GM18873 (cell line): ENCODE results near the gene ZSWIM5.
"Not testable (repeated sequence)": the region's sequence is repeated elsewhere in the genome, so short reads cannot be mapped to it uniquely, and the experiment has no call there.

Experiments
- ATAC-seq: cut with Tn5 transposase; IDR thresholded peaks from one replicate; pipeline ENCODE4 v1.9.1; 2021; ENCODE audit warnings: mild to moderate bottlenecking, moderate library complexity, moderate number of reproducible peaks; ENCODE audit not compliant: unreplicated experiment, low FRiP score

ZSWIM5 gene

DNA sequence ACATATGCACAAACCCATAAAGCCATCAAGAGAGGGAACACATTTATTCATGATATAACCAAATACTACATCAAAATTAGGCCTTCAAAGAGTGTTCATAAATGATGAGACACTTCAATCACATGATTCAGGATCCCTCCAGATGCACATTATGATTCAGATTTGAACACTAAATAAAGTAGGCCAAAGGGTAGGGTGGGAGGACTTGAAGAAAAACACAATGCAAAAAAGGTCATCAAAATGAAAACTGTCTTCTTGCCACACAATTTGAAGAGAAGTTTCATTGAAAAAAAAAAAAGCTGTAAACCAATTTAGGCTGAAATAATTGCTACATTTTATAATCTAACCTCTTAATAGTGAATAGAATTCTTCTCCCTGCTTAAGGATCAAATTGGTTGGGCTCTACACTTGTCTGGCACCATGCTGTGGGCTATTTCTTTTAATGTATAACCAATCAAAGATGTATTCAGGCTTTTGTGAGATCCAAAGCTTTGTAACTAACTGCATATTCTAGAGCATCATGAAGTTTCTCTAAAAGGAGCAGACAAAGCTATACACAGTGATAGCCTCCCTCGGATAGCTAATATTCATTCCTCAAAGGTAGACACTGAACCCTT lies 58.1 kb downstream of the ZSWIM5 start:
- ATAC-seq: no peak

DNA sequence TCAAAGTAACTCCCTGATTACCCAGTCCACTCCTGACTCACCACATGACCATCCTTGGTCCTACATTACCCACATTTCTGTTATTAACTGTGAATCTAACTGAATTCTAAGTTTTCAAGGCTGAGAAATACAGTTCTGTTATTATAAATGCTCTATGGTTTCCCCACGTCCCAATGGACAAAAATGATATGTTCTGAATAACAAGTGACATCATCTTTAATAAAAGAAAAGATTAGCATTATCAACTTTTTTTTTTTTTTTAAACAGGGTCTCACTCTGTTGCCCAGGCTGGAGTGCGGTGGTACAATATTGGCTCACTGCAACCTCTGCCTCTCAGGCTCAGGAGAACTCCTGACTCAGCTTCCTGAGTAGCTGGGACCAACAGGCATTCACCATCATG lies 59.6 kb downstream of the ZSWIM5 start:
- ATAC-seq: no peak

DNA sequence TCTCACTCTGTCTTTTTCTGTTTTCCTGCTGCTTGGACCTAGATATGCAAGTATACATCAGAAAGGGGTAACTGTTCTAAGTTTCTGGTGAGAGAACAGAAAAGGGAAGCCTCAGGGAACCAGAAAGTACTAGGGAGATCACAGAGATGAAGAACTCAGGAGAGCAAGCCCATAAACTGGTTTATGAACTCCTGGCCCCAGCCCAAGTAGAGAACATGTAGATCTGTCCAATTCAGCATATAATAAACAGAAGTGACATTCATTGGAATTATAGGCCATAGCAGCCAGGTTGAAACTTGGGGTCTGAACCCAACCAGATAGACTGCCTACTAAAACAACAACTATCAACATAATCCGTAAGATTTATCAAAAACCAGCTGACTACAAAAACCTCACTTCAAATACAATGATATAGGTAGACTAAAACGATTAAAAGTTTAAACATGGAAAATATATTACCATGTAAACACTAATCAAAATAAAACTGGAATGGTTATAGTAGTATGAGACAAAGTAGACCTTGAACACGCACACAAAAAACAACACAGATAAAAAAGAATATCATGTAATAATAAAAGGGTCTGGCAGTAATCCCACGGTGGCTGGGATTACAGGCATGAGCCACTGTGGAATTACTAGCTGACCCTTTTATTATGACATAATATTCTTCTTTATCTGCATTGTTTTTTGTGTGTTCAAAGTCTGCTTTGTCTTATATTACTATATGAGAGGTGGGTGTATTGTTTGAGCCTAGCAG lies 65.0 kb downstream of the ZSWIM5 start:
- no peak for ATAC-seq

DNA sequence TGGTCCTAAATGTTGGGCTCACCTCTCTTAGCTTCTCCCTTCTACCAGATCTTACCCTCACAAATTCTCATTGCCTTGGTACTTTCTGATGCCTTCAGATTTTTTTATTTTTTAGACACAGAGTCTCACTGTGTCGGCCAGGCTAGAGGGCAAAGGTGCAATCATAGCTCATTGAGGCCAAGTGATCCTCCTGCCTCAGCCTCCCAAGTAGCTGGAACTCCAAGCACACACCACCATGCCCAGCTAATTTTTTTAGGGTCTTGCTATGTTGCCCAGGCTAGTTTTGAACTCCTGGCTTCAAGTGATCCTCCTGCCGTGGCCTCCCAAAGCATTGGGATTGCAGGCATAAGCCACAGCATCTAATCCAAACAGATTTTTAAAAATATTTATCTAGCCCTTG lies 69.4 kb downstream of the ZSWIM5 start:
- ATAC-seq: no peak

DNA sequence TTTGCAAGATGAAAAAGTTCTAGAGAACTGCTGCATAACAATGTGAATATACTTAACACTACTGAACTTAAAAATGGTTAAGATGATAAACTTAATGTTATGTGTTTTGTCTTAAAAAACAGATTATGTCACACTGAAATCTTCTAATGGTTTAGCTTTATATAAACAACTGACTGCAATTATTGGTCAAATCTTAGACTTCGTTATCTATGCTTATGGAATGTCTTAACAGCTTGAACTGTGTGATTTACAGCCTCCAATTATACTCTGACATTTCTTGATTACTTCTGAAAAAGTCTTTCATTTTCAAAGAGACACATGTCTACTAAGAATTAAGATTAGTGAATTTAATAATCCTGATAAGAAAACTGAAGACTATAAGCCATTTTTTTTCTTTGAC lies 71.1 kb downstream of the ZSWIM5 start:
- no peak for ATAC-seq

DNA sequence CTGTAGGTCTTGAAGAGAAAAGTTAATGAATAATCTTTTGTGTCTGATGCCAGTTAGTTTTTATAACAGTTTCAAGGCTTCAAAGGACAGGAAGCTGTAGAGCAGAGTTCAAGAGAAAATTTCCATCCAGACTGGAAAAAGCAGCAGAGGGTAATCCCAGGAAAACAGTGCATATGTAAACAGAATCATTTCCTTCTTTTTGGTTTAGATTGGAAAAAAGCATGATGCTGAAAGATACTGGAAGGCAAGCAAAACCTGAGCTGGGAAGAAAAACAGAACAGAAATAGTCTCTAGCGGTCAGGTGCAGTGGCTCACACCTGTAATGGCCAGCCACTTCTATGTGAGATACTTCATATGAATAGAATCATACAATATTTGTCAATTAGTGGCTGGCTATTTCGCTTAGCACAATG lies 71.9 kb downstream of the ZSWIM5 start:
- ATAC-seq: no peak

DNA sequence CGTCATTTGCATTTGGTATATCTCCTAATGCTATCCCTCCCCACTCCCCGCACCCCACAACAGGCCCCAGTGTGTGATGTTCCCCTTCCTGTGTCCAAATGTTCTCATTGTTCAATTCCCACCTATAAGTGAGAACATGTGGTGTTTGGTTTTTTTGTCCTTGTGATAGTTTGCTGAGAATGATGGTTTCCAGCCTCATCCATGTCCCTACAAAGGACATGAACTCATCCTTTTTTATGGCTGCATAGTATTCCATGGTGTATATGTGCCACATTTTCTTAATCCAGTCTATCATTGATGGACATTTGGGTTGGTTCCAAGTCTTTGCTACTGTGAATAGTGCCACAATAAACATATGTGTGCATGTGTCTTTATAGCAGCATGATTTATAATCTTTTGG lies 73.7 kb downstream of the ZSWIM5 start:
- not testable (repeated sequence) for ATAC-seq

DNA sequence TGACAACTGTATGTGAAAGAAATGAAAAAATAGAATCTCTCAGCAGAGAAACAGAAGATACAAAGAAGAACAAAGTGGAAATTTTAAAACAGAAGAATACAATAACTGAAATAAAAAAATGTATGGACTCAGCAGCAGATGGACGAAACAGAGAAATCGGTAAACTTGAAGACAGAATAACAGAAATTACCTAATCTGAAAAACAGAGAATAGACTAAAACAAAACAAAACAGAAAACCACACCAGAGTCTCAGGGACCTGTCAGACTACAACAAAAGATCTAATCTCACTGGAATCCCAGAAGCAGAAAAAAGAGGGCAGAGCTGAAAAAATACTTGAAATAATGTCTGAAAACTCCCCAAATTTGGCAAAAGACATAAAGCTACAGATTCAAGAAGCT lies 83.0 kb downstream of the ZSWIM5 start:
- no peak for ATAC-seq

DNA sequence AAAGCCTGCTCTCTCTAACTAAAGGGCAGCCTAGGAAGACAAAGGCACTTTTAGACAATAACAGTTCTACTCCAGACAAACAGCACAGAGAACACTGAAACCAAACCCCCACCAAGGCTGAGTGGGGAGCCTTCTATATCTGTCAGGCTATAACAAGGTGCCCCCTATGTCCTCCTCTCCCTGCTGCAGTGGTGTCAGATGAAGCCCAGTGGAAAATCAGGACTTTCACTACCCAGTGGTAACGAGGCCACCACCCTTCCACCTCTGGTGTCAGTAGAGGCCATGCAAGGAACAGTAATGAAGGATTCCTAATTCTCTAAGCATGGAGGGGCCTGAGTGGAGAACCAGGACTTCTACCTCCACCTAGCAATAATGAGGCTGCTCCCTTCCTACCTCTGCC lies 83.7 kb downstream of the ZSWIM5 start:
- no peak for ATAC-seq

DNA sequence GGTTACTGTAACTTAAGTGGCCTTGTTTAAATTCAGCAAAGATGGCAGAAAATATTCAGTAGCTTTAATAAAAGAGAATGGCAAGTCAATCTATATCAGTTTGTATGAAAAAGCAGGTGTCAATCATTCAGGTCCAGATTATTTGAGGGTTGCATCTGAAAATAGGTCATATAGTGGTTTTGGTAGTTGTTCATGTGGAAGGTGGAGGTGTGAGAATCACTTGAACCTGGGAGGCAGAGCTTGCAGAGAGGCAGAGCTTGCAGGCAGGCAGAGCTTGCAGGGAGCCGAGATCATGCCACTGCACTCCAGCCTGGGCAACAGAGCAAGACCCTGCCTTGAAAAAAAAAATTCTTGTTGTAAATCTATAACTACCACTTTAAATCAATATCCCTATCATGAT lies 88.6 kb downstream of the ZSWIM5 start:
- no peak for ATAC-seq

DNA sequence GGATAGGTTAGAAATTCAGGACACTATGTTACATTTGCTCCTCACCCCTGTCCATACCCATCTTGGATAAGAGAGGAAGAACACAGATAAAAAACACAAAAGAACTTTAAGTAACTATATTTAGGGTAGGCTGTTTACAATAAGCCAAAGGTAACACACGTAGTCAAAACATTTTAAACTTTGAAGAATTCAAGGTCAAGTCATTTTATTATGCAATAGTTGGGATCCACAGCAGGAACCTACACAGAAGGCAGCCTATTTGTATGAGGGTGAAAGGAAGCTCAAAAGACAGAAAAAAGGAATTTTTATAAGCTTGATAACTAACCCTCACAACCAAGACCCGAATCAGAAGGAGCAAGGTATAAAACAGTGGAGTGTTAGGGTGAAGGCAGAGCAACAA lies 89.6 kb downstream of the ZSWIM5 start:
- no peak for ATAC-seq

DNA sequence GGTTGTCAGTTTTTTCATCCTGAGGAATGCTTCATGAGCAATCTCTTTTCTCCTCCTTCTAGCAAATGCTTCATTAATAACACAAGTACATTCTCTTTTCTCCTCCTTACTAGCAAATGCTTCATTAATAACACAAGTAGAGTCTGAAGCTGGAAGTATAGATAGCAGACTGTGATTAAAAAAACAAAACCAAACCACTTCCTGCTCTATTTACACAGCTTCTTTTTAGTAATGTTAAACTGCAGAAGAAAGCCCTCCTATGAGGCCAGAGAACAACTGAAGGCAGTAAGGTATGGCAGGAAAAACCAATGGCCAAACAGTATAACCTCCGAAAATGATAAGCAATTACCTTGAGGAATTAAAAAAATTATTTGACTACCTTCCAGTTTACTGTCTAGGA lies 90.1 kb downstream of the ZSWIM5 start:
- no peak for ATAC-seq

DNA sequence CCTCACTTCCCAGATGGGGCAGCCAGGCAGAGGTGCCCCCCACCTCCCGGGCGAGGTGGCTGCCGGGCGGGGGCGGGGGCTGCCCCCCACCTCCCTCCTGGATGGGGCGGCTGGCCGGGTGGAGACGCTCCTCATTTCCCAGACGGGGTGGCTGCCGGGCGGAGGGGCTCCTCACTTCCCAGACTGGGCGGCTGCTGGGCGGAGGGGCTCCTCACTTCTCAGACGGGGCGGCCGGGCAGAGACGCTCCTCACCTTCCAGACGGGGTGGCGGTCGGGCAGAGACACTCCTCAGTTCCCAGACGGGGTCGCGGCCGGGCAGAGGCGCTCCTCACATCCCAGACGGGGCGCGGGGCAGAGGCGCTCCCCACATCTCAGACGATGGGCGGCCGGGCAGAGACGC lies 91.2 kb downstream of the ZSWIM5 start:
- ATAC-seq: not testable (repeated sequence)

DNA sequence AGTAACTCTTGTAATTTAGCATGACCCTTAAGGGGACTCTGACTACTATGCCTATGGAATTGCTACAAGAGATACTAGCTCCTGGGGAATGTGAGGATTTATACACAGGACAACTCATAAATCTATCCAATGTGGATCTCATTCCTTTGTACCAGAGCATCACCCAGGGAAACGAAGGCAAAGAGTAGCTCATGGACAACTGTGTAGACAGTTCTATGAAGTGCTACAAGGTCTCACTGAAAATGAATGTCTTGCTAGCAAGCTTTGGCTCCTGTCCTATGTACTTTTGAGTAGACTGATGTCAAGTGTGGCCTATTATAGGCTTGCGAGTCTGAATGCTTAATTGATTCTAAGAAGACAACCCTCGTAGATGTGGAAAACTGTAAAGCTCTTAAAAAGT lies 93.7 kb downstream of the ZSWIM5 start:
- no peak for ATAC-seq

DNA sequence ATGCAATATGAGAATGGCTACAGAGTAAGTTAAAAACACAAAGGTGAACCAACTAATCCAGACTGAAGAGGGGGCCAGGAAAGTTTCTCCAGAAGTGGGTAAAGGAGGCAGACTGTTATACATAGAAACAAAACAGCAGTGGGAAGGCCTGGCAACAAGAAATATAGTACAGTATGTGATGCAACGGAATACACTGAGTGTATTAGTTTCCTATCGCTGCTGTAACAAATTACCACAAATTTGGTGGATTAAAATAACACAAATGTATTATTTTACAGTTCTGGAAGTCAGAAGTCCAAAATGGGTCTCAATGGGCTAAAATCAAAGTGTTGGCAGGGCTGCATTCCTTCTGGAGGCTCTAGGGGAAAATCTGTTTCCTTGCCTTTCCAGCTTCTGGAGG lies 95.2 kb downstream of the ZSWIM5 start:
- ATAC-seq: no peak

DNA sequence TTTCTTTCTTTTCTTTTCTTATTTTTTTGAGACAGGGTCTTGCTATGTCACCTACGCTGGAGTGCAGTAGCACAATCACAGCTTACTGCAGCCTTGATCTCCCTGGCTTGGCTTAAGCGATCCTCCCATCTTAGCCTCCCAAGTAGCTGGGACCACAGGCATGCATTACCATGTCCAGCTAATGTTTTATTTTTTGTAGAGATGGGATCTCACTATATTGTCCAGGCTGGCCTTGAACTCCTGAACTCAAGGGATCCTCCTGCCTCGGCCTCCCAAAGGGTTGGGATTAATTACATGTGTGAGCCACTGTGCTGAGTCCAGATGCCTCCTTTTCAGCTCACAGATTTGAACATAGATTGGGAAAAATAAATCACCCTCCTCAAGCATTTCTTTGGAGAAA lies 98.6 kb downstream of the ZSWIM5 start:
- ATAC-seq: no peak

DNA sequence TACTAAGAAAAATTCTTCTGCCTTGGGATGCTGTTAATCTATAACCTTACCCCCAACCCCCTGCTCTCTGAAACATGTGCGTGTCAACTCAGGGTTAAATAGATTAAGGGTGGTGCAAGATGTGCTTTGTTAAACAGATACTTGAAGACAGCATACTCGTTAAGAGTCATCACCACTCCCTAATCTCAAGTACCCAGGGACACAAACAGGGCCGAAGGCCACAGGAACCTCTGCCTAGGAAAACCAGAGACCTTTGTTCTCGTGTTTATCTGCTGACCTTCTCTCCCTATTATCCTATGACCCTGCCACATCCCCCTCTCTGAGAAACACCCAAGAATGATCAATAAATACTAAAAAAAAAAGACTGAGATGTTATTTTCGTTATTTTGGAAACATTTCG lies 99.5 kb downstream of the ZSWIM5 start:
- ATAC-seq: not testable (repeated sequence)

DNA sequence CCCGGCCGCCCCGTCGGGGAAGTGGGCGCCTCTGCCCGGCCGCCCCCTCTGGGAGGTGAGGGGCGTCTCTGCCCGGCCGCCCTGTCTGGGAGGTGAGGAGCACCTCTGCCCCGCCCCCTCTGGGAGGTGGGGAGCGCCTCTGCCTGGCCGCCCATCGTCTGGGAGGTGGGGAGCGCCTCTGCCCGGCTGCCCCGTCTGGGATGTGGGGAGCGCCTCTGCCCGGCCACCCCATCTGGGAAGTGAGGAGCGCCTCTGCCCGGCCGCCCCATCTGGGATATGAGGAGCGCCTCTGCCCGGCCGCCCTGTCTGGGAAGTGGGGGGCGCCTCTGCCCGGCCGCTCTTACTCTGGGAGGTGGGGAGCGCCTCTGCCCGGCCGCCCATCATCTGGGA lies 100.3 kb downstream of the ZSWIM5 start:
- ATAC-seq: not testable (repeated sequence)

DNA sequence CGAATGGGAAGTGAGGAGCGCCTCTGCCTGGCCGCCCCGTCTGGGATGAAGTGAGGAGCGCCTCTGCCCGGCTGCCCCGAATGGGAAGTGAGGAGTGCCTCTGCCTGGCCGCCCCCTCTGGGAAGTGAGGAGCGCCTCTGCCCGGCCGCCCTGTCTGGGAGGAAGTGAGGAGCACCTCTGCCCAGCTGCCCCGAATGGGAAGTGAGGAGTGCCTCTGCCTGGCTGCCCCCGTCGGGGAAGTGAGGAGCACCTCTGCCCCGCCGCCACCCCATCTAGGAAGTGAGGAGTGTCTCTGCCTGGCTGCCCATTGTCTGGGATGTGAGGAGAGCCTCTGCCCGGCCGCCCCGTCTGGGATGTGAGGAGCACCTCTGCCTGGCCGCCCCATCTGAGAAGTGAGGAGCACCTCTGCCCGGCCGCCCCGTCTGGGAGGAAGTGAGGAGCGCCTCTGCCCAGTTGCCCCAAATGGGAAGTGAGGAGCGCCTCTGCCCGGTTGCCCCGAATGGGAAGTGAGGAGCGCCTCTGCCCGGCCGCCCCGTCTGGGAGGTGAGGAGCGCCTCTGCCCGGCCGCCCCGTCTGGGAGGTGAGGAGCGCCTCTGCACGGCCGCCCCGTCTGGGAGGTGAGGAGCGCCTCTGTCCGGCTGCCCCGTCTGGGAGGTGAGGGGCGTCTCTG lies 100.8 kb downstream of the ZSWIM5 start:
- ATAC-seq: not testable (repeated sequence)

DNA sequence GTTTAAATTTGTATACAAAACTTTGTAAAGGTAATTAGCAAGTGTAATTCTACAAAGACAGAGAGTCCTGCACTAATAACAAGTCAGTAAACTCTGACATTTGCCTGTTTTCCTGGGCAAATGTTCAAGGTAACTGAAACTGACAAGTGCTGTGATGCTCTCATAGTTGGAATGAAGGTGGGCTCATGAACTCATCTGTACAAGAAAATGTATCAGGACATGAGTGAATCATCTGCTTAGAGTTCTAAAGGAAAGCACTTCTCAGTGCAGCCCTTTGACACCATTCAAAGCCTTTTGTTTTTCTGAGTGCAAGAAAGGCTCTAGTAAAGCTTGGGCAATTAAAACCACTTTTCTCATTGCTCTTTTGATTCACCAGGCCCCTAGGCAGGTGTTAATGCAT lies 102.9 kb downstream of the ZSWIM5 start:
- ATAC-seq: no peak

DNA sequence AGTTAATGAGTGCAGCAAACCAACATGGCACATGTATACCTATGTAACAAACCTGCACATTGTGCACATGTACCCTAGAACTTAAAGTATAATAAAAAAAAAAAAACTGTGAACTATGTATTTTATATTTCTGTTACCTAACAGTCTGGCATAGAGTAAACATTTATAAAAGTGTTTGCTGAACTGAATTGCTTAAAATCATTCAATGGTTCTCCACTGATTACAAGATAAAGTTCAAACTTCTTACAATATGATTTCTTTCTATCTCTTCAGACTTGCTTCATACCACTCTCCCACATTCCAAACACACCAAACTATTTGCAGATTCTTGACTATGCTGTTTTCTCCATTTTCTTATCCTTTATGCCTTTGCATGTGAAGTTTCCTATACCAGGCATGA lies 104.5 kb downstream of the ZSWIM5 start:
- no peak for ATAC-seq

DNA sequence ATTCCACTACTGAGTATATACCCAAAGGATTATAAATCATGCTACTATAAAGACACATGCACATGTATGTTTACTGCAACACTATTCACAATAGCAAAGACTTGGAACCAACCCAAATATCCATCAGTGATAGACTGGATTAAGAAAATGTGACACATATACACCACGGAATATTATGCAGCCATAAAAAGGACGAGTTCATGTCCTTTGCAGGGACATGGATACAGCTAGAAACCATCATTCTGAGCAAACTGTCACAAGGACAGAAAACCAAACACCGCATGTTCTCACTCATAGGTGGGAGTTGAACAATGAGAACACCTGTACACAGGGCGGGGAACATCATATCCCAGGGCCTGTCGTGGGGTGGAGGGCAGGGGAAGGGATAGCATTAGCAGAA lies 104.9 kb downstream of the ZSWIM5 start:
- not testable (repeated sequence) for ATAC-seq
